NCI-H1417 treated with DMSO at 0.1 percent for 48 hours (cell line): Measurements from ENCODE around the gene VAPB.

Experiments
- DNase-seq: peaks from one replicate; lab custom pipeline; 2025; lab: John Stamatoyannopoulos, UW

The VAPB gene

GRCh38 chr20:58378704-58379103, 10.3 kb upstream of the VAPB start:
- no peak for DNase-seq

GRCh38 chr20:58381627-58382026, 7.4 kb upstream of the VAPB start:
- no peak for DNase-seq

GRCh38 chr20:58382096-58382495, 6.9 kb upstream of the VAPB start:
- DNase-seq: no peak

- no peak for DNase-seq
These were observed 4.2 kb upstream of the VAPB start for GRCh38 chr20:58384821-58385220.

GRCh38 chr20:58388028-58388601, 914 bp upstream of the VAPB start:
- DNase-seq: no peak

GRCh38 chr20:58389324-58389967, 417 bp downstream of the VAPB start:
- no peak for DNase-seq

GRCh38 chr20:58389968-58390658, 1.1 kb downstream of the VAPB start:
- no peak for DNase-seq

- no peak for DNase-seq
These were observed 1.6 kb downstream of the VAPB start for GRCh38 chr20:58390659-58391035.

- DNase-seq: no peak
These were observed 3.3 kb downstream of the VAPB start for GRCh38 chr20:58392286-58392685.

GRCh38 chr20:58393299-58393698, 4.3 kb downstream of the VAPB start:
- no peak for DNase-seq

GRCh38 chr20:58394801-58395200, 5.8 kb downstream of the VAPB start:
- DNase-seq: no peak

GRCh38 chr20:58395604-58396003, 6.6 kb downstream of the VAPB start:
- DNase-seq: no peak

- DNase-seq: no peak
These were observed 8.4 kb downstream of the VAPB start for GRCh38 chr20:58397429-58397828.

- no peak for DNase-seq
These were observed 9.2 kb downstream of the VAPB start for GRCh38 chr20:58398254-58398653.

GRCh38 chr20:58399926-58400325, 10.9 kb downstream of the VAPB start:
- no peak for DNase-seq

GRCh38 chr20:58401162-58401561, 12.1 kb downstream of the VAPB start:
- DNase-seq: no peak

GRCh38 chr20:58402305-58402704, 13.3 kb downstream of the VAPB start:
- no peak for DNase-seq

- DNase-seq: no peak
These were observed 13.8 kb downstream of the VAPB start for GRCh38 chr20:58402827-58403226.

GRCh38 chr20:58403272-58403671, 14.2 kb downstream of the VAPB start:
- DNase-seq: no peak

- DNase-seq: no peak
These were observed 16.7 kb downstream of the VAPB start for GRCh38 chr20:58405504-58406291.

GRCh38 chr20:58406422-58407001, 17.5 kb downstream of the VAPB start:
- no peak for DNase-seq

GRCh38 chr20:58407201-58407873, 18.3 kb downstream of the VAPB start:
- no peak for DNase-seq
